ENCODE data around the gene SPIRE1. TPM values are rescaled to one million over a fixed set of nuclear protein-coding genes. Genes with fewer than 3 reads are reported as not detected.

The SPIRE1 gene
- total RNA-seq, 1 donor from 2014 or later = 49.2 TPM

DNA sequence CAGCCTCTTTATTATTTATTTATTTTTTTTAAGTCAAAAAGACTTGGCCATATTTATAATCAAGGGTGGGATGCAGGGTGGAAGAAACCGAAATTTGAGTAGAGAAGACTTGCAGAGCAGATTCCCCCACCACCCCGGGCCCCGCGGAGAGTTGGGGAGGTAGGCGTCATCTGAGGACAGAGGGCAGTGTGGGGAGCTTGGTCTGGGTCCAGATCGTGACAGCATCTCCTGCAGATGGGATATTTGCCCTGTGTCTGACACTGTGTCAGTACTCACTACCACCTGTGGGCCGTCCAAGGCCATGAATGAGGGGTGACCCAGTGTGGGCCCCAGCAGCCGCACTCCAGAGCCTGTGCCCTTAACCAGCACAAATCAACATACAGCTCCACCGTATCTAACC, 260.7 kb downstream of the SPIRE1 start:
- no peak for DNase-seq (ENCODE audit: low read depth)
- TF ChIP-seq, protein P1, sequence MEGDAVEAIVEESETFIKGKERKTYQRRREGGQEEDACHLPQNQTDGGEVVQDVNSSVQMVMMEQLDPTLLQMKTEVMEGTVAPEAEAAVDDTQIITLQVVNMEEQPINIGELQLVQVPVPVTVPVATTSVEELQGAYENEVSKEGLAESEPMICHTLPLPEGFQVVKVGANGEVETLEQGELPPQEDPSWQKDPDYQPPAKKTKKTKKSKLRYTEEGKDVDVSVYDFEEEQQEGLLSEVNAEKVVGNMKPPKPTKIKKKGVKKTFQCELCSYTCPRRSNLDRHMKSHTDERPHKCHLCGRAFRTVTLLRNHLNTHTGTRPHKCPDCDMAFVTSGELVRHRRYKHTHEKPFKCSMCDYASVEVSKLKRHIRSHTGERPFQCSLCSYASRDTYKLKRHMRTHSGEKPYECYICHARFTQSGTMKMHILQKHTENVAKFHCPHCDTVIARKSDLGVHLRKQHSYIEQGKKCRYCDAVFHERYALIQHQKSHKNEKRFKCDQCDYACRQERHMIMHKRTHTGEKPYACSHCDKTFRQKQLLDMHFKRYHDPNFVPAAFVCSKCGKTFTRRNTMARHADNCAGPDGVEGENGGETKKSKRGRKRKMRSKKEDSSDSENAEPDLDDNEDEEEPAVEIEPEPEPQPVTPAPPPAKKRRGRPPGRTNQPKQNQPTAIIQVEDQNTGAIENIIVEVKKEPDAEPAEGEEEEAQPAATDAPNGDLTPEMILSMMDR (IDR thresholded peaks at IDR 0.05; ENCODE audit: insufficient read depth, low read length, poor library complexity, severe bottlenecking) = no peak
- H3K27me3 ChIP-seq (ENCODE audit: control insufficient read depth, insufficient read depth, low read length) = no peaks in the 10 kb centered on the region
- H3K36me3 ChIP-seq (ENCODE audit: control insufficient read depth, insufficient read depth, low read length) = no peaks in the 10 kb centered on the region
- H3K4me3 ChIP-seq (ENCODE audit: low read depth, low read length) = no peak overlapping the region

Other genes starting within 250 kb of the SPIRE1 start
- gene CEP76, start 44.6 kb upstream of the SPIRE1 start, total RNA-seq = 3.7 and 7.6 TPM in 2 replicates
- 80.6 and 82.2 TPM in 2 replicates for gene PSMG2, start 44.9 kb upstream of the SPIRE1 start, total RNA-seq
- gene PTPN2, start 226.1 kb upstream of the SPIRE1 start, total RNA-seq = 28.2 and 38.5 TPM in 2 replicates